ENCODE results near the gene ZBTB9.
A peak's percentile ranks its signal among the peaks of the same experiment; 100 is the strongest.

DNA sequence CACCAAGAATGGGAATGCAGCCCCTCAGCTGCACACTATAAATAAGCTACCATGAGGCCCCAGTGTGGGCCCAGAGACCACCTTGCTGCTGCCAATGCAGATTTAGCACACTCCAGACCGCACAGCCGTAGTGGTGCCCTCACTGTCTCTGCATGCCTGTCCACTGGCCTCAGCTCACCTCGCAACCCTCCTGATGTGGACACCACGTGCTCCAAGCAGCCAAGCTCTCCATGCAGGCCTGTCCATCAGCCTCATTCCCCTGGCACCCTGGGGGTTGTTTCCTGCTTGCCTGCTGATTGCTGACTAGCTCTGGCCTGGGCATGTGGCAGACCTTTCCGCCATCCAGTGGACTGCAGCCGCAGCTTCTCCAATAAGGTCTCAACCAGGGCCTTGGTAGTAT lies 36.2 kb downstream of the ZBTB9 start:
- TF ChIP-seq YY1 (IDR thresholded peaks at IDR 0.05; ENCODE audit: low read depth): no peak
- TF ChIP-seq RAD21 (IDR thresholded peaks at IDR 0.05; ENCODE audit: low read length): peak; percentile 14; the same call in 1 of the 2 replicates
- TF ChIP-seq, protein P1, sequence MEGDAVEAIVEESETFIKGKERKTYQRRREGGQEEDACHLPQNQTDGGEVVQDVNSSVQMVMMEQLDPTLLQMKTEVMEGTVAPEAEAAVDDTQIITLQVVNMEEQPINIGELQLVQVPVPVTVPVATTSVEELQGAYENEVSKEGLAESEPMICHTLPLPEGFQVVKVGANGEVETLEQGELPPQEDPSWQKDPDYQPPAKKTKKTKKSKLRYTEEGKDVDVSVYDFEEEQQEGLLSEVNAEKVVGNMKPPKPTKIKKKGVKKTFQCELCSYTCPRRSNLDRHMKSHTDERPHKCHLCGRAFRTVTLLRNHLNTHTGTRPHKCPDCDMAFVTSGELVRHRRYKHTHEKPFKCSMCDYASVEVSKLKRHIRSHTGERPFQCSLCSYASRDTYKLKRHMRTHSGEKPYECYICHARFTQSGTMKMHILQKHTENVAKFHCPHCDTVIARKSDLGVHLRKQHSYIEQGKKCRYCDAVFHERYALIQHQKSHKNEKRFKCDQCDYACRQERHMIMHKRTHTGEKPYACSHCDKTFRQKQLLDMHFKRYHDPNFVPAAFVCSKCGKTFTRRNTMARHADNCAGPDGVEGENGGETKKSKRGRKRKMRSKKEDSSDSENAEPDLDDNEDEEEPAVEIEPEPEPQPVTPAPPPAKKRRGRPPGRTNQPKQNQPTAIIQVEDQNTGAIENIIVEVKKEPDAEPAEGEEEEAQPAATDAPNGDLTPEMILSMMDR (IDR thresholded peaks at IDR 0.05): no peak
- no peak for TF ChIP-seq FOXJ3 (CRISPR knock-in tag; IDR thresholded peaks at IDR 0.05)
- TF ChIP-seq POLR2AphosphoS5 (IDR thresholded peaks at IDR 0.05; ENCODE audit: low read depth, low read length): no peak
- TF ChIP-seq, protein P2, sequence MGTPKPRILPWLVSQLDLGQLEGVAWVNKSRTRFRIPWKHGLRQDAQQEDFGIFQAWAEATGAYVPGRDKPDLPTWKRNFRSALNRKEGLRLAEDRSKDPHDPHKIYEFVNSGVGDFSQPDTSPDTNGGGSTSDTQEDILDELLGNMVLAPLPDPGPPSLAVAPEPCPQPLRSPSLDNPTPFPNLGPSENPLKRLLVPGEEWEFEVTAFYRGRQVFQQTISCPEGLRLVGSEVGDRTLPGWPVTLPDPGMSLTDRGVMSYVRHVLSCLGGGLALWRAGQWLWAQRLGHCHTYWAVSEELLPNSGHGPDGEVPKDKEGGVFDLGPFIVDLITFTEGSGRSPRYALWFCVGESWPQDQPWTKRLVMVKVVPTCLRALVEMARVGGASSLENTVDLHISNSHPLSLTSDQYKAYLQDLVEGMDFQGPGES (IDR thresholded peaks at IDR 0.05; ENCODE audit: low read depth, low read length): no peak
- TF ChIP-seq, protein P3, sequence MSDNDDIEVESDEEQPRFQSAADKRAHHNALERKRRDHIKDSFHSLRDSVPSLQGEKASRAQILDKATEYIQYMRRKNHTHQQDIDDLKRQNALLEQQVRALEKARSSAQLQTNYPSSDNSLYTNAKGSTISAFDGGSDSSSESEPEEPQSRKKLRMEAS (IDR thresholded peaks at IDR 0.05; ENCODE audit: low read depth): no peak
- no peak for TF ChIP-seq RCOR1 (IDR thresholded peaks at IDR 0.05; ENCODE audit: low read length)
- TF ChIP-seq JUND (IDR thresholded peaks at IDR 0.05): no peak
- TF ChIP-seq, protein P4, sequence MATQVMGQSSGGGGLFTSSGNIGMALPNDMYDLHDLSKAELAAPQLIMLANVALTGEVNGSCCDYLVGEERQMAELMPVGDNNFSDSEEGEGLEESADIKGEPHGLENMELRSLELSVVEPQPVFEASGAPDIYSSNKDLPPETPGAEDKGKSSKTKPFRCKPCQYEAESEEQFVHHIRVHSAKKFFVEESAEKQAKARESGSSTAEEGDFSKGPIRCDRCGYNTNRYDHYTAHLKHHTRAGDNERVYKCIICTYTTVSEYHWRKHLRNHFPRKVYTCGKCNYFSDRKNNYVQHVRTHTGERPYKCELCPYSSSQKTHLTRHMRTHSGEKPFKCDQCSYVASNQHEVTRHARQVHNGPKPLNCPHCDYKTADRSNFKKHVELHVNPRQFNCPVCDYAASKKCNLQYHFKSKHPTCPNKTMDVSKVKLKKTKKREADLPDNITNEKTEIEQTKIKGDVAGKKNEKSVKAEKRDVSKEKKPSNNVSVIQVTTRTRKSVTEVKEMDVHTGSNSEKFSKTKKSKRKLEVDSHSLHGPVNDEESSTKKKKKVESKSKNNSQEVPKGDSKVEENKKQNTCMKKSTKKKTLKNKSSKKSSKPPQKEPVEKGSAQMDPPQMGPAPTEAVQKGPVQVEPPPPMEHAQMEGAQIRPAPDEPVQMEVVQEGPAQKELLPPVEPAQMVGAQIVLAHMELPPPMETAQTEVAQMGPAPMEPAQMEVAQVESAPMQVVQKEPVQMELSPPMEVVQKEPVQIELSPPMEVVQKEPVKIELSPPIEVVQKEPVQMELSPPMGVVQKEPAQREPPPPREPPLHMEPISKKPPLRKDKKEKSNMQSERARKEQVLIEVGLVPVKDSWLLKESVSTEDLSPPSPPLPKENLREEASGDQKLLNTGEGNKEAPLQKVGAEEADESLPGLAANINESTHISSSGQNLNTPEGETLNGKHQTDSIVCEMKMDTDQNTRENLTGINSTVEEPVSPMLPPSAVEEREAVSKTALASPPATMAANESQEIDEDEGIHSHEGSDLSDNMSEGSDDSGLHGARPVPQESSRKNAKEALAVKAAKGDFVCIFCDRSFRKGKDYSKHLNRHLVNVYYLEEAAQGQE (IDR thresholded peaks at IDR 0.05; ENCODE audit: low read depth, low read length): no peak
- TF ChIP-seq ELF1 (IDR thresholded peaks at IDR 0.05): no peak
- no peak for TF ChIP-seq TEAD4 (IDR thresholded peaks at IDR 0.05; ENCODE audit: borderline replicate concordance, insufficient read depth)
- no peak for TF ChIP-seq EP300 (IDR thresholded peaks at IDR 0.05; ENCODE audit: borderline replicate concordance in 1 of 2, low read depth in 1 of 2, low read length in 1 of 2)
- TF ChIP-seq, protein P5, sequence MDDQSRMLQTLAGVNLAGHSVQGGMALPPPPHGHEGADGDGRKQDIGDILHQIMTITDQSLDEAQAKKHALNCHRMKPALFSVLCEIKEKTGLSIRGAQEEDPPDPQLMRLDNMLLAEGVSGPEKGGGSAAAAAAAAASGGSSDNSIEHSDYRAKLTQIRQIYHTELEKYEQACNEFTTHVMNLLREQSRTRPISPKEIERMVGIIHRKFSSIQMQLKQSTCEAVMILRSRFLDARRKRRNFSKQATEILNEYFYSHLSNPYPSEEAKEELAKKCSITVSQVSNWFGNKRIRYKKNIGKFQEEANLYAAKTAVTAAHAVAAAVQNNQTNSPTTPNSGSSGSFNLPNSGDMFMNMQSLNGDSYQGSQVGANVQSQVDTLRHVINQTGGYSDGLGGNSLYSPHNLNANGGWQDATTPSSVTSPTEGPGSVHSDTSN (IDR thresholded peaks at IDR 0.05): no peak
